ENCODE measurements around the gene PRR20G.

PRR20G gene

DNA sequence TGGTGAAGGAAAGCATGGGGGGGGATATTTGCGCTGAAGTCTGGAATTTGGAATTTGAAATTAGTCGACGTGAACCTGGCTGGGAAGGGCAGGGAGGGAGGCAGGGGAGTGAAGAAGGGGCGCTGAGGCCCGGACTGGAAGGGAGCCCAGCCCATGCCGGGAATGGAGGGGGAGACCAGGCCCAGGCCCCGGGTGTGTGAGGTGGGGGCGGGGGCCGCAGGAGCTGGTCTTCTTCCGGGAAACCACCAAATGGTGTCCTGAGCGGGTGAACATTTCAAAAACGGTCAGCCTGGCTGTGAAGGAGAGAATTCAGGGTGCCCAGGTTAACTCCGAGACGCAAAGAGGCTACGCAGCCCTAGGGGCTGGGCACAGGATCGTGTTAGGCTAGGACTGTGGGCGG lies 497 bp upstream of the PRR20G start:
- H4K20me1 ChIP-seq (ENCODE audit: insufficient read depth, low read length) = no peaks in the 10 kb centered on the region
- H3K9me3 ChIP-seq (ENCODE audit: low read length) = no peaks in the 10 kb centered on the region
- no peaks in the 10 kb centered on the region for H3F3A ChIP-seq (ENCODE audit: insufficient read depth, low read length)
- H3K79me2 ChIP-seq (ENCODE audit: insufficient read depth, low read length) = no peaks in the 10 kb centered on the region
- H3K27ac ChIP-seq (ENCODE audit: low read depth, low read length, poor library complexity, severe bottlenecking) = no peak overlapping the region
- no peak overlapping the region for H2AFZ ChIP-seq (ENCODE audit: low read length)
- H3K4me1 ChIP-seq (ENCODE audit: insufficient read depth, low read length, severe bottlenecking) = no peaks in the 10 kb centered on the region
- H3K4me3 ChIP-seq (ENCODE audit: low read depth, low read length, poor library complexity, severe bottlenecking) = no peak overlapping the region
- H3K36me3 ChIP-seq (ENCODE audit: insufficient read depth, low read length) = no peaks in the 10 kb centered on the region
- TF ChIP-seq, protein P1, sequence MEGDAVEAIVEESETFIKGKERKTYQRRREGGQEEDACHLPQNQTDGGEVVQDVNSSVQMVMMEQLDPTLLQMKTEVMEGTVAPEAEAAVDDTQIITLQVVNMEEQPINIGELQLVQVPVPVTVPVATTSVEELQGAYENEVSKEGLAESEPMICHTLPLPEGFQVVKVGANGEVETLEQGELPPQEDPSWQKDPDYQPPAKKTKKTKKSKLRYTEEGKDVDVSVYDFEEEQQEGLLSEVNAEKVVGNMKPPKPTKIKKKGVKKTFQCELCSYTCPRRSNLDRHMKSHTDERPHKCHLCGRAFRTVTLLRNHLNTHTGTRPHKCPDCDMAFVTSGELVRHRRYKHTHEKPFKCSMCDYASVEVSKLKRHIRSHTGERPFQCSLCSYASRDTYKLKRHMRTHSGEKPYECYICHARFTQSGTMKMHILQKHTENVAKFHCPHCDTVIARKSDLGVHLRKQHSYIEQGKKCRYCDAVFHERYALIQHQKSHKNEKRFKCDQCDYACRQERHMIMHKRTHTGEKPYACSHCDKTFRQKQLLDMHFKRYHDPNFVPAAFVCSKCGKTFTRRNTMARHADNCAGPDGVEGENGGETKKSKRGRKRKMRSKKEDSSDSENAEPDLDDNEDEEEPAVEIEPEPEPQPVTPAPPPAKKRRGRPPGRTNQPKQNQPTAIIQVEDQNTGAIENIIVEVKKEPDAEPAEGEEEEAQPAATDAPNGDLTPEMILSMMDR (IDR thresholded peaks at IDR 0.05; ENCODE audit: low read length) = no peak
- no peak for TF ChIP-seq EZH2 (IDR thresholded peaks at IDR 0.05; ENCODE audit: borderline replicate concordance, low read length)
- no peak overlapping the region for H3K4me2 ChIP-seq (ENCODE audit: low read length)
- H3K9ac ChIP-seq (ENCODE audit: low read length) = no peak overlapping the region
- H3K27me3 ChIP-seq (ENCODE audit: insufficient read depth, low read length) = no peaks in the 10 kb centered on the region
- H3K9me2 ChIP-seq (ENCODE audit: low read depth, low read length) = no peaks in the 10 kb centered on the region

DNA sequence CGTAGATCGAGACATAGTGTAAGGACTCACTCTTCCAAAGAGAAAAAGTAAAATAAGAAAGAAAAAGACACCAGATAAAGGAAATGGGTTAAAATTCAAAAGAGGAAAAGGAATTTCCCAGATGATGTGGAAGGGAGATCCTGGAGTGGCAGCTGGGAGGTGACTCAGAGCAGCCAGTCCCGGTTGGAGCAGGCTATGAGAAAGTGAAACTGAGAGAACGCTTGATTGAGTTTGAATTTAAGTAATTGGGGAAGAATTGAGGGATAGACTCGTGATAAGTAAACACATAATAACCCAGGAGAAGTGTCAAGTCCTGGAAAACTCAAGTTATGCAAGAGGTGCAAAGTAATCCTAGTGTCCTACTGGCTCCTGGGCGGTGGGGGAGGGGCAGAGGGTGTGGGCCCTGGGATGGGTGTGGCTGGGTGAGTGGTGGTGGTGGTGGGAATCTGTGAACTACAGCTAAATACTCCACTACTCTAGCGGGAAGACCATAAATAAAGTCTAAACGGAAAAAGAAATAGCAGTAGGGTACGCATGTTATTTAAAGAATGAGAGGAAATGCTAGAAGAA lies 1.2 kb downstream of the PRR20G start:
- no peaks in the 10 kb centered on the region for H3K79me2 ChIP-seq (ENCODE audit: insufficient read depth, low read length)
- no peaks in the 10 kb centered on the region for H3K4me1 ChIP-seq (ENCODE audit: insufficient read depth, low read length, severe bottlenecking)
- H3K4me3 ChIP-seq (ENCODE audit: low read depth, low read length, poor library complexity, severe bottlenecking) = no peak overlapping the region
- H3K27ac ChIP-seq (ENCODE audit: low read depth, low read length, poor library complexity, severe bottlenecking) = no peak overlapping the region
- no peak overlapping the region for H2AFZ ChIP-seq (ENCODE audit: low read length)
- H3K27me3 ChIP-seq (ENCODE audit: insufficient read depth, low read length) = no peaks in the 10 kb centered on the region
- H4K20me1 ChIP-seq (ENCODE audit: insufficient read depth, low read length) = no peaks in the 10 kb centered on the region
- H3K9ac ChIP-seq (ENCODE audit: low read length) = no peak overlapping the region
- H3K9me3 ChIP-seq (ENCODE audit: low read length) = no peaks in the 10 kb centered on the region
- no peak overlapping the region for H3K4me2 ChIP-seq (ENCODE audit: low read length)
- H3K9me2 ChIP-seq (ENCODE audit: low read depth, low read length) = no peaks in the 10 kb centered on the region
- TF ChIP-seq, protein P1 (IDR thresholded peaks at IDR 0.05; ENCODE audit: low read length) = no peak
- no peak for TF ChIP-seq EZH2 (IDR thresholded peaks at IDR 0.05; ENCODE audit: borderline replicate concordance, low read length)
- H3K36me3 ChIP-seq (ENCODE audit: insufficient read depth, low read length) = no peaks in the 10 kb centered on the region
- no peaks in the 10 kb centered on the region for H3F3A ChIP-seq (ENCODE audit: insufficient read depth, low read length)

DNA sequence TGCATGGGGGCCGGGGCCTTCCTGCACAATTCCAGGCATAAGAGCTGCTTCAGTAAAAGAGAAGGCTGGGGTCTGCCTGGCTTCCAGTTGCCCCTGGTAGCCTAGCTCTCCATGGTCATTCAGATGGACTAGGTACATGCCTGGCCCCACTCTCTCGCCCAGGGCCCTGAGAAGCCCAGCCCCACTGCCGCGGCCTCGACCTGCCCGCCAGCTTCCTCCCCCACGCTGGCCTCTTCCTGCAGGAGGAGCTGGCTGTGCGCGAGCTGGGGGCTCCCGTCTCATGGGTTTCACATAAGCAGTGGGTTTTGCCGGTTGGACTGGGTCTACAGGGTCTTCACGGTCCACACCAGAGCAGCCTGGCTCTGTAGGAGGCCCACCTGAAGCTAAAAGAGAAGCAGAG lies 3.6 kb downstream of the PRR20G start:
- Histone ChIP-seq H4K20me1 (ENCODE audit: insufficient read depth, low read length) (no peaks in the 10 kb centered on the region), H3K4me1 (ENCODE audit: insufficient read depth, low read length, severe bottlenecking) (no peaks in the 10 kb centered on the region), H3K79me2 (ENCODE audit: insufficient read depth, low read length) (no peaks in the 10 kb centered on the region), H3K27ac (ENCODE audit: low read depth, low read length, poor library complexity, severe bottlenecking) (no peak overlapping the region), H3K4me3 (ENCODE audit: low read depth, low read length, poor library complexity, severe bottlenecking) (no peak overlapping the region), H2AFZ (ENCODE audit: low read length) (no peak overlapping the region), H3K9me2 (ENCODE audit: low read depth, low read length) (no peaks in the 10 kb centered on the region), H3K9me3 (ENCODE audit: low read length) (no peaks in the 10 kb centered on the region), H3K36me3 (ENCODE audit: insufficient read depth, low read length) (no peaks in the 10 kb centered on the region), H3K4me2 (ENCODE audit: low read length) (no peak overlapping the region), H3K9ac (ENCODE audit: low read length) (no peak overlapping the region), H3F3A (ENCODE audit: insufficient read depth, low read length) (no peaks in the 10 kb centered on the region), H3K27me3 (ENCODE audit: insufficient read depth, low read length) (no peaks in the 10 kb centered on the region)
- TF ChIP-seq, protein P1 (IDR thresholded peaks at IDR 0.05; ENCODE audit: low read length) = no peak
- no peak for TF ChIP-seq EZH2 (IDR thresholded peaks at IDR 0.05; ENCODE audit: borderline replicate concordance, low read length)

Data from OCI-LY1 (cell line).